T-helper 9 cell (primary cell): Measurements from ENCODE around the gene UXS1.
"Not testable (repeated sequence)": the region's sequence is repeated elsewhere in the genome, so short reads cannot be mapped to it uniquely, and the experiment has no call there.

Source experiments
- DNase-seq: peaks from one replicate; pipeline ENCODE4 v3.0.0-alpha.2; 2020
- total RNA-seq, 2 donors: gene quantifications; one replicate each; lab custom pipeline; 2026; lab: John Stamatoyannopoulos, UW

UXS1 gene
- total RNA-seq: 62.3 to 109 reads per million in 2 donors

DNA sequence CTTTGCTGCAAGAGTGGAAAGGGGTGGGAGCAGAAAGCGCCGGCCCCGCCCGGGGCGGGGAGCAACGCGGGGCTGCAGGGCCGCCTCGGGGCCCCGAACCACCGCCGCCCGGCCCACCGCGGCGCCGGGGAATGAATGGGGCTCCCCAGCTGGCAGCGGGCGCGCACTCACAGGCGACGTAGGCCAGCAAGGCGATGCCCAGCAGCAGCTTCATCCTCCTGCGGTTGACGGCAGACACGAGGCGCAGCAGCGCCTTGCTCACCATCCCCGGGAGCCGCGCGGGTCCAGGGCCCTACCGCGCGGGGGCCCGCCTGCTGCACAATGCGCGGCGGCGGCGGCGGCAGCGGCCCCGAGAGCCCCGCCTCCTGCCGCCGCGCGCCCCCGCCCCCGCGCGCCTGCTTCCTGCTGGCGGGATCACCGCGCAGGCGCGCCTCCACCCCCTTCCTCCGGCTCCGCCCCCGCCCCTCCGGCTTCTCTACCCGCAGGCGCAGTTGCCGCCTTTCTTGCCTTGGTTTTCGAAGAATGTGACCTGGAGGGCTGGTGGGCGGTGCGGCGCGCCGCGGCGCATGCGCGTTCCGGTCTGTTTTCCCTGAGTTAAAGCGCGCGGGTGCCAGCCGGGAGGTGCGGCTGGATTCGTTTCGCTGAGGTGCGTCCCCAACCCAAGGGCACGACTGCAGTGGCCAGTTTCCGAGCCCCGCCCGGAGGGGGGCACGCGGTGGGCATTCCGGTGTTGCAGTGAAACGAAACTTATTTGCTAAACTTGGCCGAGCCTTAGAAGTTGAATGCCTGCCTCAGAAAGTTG, at the start of gene UXS1:
Gene UXS1 (minus strand): TSS at position 325 of the 802 bp plus-strand sequence. CDS start 60 bp downstream, at position 265.
- peak; percentile 96 for DNase-seq

- DNase-seq: not testable (repeated sequence)
These were observed 45.4 kb upstream of the UXS1 start for GRCh38 chr2:106239491-106239890.

- not testable (repeated sequence) for DNase-seq
These were observed 41.3 kb upstream of the UXS1 start for GRCh38 chr2:106235392-106235791.

DNA sequence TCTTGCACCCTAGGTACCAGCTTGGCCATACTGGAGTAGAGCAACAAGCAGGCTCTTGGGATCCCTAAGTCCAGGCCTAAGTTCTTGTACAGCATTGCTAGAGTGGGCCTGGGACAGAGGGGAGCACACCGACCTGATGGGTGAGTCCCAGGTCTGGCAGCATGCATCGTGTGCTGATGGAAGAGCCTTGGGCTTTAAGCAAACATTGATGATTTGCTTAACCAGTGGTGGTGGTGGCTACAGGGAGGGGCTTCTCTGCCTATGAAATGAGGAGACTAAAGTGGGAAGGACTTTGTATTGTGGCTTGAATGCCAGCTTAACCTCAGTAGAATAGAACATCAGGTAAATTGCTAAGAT, 39.2 kb upstream of the UXS1 start:
- no peak for DNase-seq

DNA sequence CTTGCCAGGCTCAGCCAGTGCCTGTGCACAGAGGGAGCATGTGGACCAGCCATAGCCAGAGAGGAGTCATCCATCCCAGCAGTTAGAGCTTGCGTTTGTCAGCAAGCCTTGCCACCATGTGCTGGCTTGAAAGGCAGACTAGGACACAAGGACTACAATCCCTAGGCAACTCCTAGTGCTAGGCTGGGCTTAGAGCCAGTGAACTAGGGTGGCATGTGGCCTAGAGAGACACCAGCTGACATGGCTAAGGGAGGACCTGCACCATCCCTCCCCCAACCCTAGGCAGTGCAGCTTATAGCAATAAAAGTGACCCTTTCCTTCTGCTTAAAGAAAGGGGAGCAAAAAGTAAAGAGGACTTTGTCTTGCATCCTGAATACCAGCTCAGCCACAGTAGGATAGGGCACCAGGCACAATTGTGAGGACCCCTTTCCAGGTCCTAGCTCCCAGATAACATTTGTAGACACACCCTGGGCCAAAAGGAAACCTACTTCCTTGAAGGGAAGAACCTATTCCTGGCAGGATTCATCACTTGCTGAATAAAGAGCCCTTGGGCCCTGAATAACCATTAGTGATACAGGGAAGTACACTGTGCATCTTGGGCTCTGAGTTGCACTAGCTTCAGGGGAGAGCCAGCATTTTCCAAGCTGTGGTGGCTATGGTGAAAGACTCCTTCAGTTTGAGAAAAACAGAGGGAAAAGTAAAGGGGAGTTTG, 38.7 kb upstream of the UXS1 start:
- no peak for DNase-seq

DNA sequence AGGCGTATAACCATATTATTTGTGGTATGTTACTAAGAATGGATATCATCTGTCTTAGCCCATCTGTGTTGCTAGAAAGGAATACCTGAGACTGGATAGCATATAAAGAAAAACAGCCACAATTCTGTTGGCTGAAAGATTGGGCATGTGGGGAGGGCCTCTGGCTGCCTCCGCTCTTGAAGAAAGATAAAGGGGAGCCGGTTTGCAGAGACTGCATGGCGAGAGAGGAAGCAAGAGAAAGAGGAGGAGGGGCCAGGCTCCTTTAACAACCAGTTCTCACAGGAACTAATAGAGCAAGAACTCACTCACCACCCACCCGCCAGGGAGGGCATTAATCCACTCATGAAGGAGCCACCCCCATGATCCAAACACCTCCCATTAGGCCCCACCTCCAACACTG, 29.2 kb upstream of the UXS1 start:
- no peak for DNase-seq

GRCh38 chr2:106222057-106222456, 28.0 kb upstream of the UXS1 start:
- DNase-seq: not testable (repeated sequence)

DNA sequence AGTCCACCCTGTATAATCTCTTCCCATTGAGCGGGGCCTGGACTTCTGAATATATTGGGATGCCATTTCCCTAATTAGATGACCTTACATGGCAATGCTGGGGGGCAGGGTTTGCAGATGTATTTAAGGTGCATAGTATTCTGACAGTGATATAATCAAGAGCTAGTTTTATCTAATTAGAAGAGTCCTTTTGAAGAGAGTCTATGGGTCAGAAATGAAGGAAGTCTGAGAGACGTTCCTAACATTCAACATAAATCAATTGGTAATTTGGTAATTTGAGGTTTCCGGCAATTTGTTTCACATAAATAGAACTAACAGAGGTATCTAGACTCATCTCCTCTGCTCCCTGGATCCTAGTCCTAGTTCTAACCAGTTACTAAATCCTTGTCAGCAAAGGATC, 25.7 kb upstream of the UXS1 start:
- no peak for DNase-seq

- not testable (repeated sequence) for DNase-seq
These were observed 25.1 kb upstream of the UXS1 start for GRCh38 chr2:106219157-106219556.

- DNase-seq: no peak
These were observed 14.8 kb upstream of the UXS1 start for GRCh38 chr2:106208874-106209273.

GRCh38 chr2:106208399-106208798, 14.3 kb upstream of the UXS1 start:
- DNase-seq: no peak

- no peak for DNase-seq
These were observed 13.1 kb upstream of the UXS1 start for GRCh38 chr2:106207246-106207645.

DNA sequence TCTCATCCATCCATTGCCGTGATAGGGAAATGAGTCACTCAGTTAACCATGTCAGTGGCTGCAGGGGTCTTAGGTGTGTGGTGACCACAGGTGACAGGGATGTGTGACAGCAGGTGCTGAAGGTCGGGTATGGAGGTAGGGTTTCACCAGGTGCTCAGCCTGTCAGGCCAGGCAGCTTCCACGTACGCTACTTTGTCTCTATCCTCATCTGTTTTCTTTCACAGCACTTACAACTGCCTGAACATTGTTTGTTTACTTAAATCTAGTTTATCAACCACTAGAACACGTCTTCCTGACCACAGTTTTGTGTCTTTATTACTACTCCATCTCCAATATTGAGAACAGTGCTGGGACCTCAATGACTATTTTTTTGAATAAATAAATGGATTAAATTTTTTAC, 11.4 kb upstream of the UXS1 start:
- no peak for DNase-seq

- DNase-seq: not testable (repeated sequence)
These were observed 10.4 kb upstream of the UXS1 start for GRCh38 chr2:106204551-106204950.

- no peak for DNase-seq
These were observed 7.6 kb upstream of the UXS1 start for GRCh38 chr2:106201661-106202060.

GRCh38 chr2:106197878-106198277, 3.8 kb upstream of the UXS1 start:
- no peak for DNase-seq

DNA sequence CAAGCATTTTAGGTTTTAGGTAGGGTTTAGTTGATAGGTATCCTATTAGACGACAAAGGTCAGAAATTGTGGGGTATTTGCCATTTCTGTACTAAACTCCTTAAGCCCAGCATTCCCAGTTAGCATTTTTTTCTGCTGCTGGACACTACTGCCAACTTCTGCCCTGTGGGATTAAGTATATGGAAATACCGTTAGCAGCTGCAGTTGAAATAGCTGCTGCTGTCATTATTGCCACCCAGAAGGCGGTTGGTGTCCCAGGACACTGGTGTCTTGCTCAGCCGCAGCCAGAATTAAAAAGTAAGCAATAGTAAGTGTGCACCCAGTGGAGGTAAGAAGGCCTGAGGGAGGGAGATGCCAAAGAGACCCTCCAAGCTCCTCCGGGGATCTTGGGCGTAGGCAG, 1.9 kb upstream of the UXS1 start:
- DNase-seq: no peak

GRCh38 chr2:106195456-106195855, 1.4 kb upstream of the UXS1 start:
- no peak for DNase-seq

DNA sequence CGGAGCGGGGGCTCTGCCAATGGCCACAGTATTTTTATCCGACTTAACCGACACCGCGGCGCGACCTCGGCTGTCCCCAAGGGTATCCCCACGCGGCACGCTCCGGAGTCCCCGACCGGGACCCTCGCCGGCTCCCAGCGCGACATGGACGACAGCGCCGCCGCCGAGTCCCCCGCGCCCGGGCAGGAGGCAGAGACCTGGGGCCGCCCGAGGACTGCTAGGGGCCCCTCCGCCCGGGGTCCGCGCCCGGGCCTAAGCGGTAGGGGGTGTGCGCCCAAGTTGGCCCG, 468 bp downstream of the UXS1 start:
- DNase-seq: no peak

- peak; percentile 21 for DNase-seq
These were observed 1.1 kb downstream of the UXS1 start for GRCh38 chr2:106192752-106193689.

DNA sequence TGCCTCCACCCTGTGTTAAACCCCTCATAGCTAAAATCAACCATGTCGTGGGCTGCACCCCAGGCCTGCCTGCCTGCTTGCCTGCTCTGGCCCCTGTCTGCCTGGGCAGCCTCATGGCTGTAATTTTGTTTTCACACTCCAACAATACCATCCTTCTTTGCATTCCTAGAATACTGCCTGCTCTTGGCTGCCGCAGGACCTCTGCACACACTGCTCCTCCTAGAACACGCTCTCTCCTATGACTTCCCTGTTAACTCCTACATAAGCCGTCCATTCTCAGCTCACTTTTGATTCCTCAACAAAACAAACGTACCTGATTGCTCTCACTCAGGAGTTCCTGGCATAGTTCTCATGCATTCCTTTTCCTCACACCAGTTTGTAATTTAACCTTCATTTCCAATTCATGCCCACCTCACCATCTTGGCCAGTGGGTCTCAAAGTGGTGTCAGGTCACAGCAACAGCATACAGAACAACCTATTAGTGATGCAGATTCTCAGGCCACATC, 2.5 kb downstream of the UXS1 start:
- no peak for DNase-seq

- no peak for DNase-seq
These were observed 4.2 kb downstream of the UXS1 start for GRCh38 chr2:106189764-106190468.
